Stimulated activated CD8-positive, alpha-beta memory T cell treated with anti-CD3 and anti-CD28 coated beads, Interleukin-7, amount 100 ng/mL, for 48 hours (primary cell): ENCODE measurements around the gene RRP1B.

Experiments used
- DNase-seq, 2 donors: peaks; one replicate each; pipeline ENCODE4 v3.0.0-alpha.2; 2020; ENCODE audit warnings: low read depth in 1 of 2; ENCODE audit errors: extremely low read depth in 1 of 2

The RRP1B gene

DNA sequence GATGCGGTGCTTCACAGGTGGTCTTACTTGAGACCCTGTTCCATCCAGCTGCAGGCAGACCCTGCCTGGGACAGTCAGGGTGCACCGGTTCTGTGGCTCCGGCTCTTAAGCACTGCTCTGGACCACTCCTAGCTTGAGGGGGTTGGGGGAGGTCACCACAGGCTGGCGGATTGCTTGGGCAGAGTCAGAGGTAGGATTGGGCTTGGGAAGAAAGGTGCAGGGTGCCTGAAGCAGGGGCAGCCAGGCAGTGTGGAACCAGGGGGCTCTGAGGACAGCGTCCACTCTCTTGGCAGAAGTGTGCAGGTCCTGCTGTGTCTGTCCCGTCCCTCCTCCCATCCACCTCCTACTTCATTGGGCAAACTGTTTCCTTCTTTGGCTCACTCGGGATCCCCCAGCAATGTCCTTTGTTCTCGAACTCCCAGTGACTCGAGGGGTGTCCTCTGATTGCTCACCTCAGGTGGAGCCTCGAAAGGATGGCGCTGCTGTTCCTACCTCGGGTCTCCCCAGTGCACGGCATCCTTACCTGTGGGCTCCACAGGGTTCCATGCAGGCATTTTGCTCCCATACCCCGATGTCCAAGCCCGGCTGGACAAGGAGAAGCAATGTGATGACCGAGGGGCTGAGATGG is 61.3 kb downstream of the RRP1B start:
- DNase-seq: no peak

DNA sequence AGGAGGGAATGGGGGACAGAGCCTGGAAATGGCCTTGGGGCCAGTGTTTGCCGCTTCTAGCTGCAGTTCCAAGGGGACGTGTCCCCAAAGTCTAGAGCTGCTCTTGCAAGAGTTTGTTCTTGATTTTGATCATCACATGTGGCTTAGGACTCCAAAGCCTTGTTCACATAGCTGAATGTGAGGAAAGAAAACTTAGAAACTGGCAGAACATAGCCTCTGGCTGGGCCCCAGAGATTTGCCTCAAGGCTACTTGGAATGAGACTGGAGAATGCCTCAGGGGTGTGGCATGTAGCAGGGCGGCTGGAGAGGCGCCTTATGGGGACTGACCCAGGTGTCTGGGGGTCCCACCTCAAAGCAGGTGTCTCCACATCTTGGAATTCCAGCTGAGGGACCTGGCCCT is 61.8 kb downstream of the RRP1B start:
- no peak for DNase-seq

DNA sequence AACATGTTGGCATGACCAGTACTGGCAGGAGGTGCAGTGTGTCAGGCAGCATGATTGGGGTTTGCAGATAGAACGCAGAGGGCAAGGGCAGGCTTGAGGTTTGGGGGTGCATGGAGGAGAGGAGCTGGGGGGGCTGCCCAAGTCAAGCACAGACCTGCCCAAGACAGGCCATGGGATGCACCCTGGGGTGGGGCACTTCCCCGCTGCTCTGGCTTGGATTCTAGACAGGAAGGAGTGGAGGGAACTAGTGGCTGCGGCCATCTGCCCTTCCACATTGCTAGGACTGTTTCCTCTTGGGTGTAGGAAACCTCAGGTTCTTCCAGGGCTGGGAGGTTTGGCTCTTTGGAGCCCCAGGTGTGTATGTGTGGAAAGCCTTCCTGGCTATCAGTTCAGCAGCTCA is 62.6 kb downstream of the RRP1B start:
- no peak for DNase-seq

DNA sequence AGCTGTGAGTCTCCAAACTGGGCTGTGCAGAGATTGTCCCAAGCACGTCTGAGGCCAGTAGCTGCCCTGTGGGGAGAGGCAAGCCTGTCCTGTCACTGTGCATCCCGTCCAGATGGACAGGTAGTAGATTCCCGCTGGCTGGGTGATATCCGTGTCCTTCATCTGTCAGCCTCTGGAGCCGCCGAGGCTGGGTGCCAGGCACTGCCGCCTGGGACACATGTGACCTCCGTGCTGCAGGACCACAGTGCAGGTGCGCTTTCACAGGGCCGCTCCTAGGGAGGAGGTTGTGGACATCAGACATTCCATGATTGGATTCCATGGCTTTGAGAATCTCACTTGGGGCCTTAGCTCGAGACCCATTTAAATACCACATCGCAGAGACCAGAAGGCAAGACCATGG is 64.3 kb downstream of the RRP1B start:
- DNase-seq: no peak

DNA sequence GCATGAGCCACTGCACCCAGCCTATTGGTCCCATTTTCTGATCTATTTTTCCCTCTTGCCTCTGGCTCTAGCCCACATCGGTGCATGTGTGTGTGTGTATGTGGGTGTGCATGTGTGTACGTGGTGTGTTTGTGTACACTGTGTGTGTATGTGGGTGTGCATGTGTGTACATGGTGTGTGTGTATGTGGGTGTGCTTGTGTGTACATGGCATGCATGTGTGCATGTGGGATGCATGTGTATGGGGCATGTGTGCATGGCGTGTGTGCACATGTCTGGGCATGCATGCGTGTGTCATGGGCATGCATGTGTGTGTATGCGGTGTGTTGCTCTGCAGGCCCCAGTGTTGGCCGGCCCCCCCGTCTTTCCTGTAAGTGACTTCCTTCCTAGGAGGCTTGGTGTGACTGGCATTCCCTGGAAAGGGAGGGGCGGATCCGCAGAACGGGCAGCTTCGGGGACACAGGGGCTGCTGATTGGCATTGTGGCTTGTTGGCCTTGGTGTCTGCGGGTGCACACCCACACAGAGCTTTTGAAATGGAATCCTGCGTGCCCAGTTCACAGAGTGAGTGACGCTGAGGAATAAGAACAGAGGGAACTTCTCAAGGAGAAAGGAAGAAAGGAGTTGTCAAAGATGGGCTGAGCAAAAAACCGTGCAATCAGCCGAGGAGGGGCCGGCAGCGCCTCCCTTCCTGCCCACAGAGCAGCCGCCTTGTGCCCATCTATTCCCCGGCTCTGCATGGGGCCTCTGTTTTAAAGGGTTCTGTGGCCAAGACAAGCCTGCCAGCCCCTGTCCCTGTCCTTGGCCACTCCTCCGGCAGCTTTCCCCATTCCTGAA is 67.5 kb downstream of the RRP1B start:
- no peak for DNase-seq

- no peak for DNase-seq
Measured at GRCh38 chr21:43727519-43728153, 68.3 kb downstream of the RRP1B start.

- DNase-seq: no peak
Measured at GRCh38 chr21:43728154-43728466, 68.8 kb downstream of the RRP1B start.

DNA sequence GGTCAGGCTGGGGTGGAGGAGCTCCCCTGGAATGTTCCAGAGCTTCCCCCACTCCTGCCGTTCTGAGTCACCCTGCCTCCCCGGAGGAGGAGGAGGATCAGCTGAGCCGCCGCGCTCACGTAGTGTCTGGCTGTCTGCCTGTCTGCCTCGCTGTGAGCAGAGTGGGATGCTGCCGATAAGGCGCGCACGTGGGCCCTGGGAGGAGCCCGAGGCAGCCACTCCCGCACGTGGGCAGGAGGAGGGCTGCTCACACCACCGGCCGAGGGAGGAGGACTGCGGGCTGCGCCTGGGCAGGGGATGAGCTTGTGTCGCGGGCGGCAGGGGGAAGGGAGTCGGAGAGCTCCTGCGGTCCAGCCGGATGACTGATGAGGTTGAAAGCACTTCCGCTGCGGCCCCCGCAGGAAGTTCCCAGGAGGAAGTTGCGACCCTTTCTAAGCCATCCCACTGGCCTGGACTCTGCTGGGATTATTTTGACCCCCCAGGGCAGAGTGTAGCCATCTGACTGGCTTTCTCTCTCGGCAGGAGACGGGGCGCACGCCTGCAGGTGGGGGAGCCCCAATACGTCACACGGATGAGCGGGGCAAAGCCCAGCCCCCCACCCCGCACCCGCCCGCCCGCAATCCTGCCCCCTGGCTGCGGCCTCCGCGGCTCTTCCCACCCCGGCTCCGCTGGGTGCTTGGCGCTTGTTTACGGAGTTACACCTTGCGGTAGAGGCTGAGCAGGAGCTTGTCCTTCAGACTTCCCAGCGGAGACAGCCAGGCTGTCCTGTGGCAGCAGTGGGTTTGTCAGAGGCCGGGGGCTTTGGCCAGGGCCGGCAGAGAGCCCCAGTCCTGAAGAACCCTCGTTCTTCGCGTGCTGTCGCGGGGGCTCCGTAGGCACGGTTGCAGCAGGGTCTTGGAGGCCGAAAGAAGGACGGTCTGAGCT is 69.4 kb downstream of the RRP1B start:
- peak; percentile 78 to 85 for DNase-seq

- DNase-seq: no peak
Measured at GRCh38 chr21:43731476-43731875, 72.1 kb downstream of the RRP1B start.

DNA sequence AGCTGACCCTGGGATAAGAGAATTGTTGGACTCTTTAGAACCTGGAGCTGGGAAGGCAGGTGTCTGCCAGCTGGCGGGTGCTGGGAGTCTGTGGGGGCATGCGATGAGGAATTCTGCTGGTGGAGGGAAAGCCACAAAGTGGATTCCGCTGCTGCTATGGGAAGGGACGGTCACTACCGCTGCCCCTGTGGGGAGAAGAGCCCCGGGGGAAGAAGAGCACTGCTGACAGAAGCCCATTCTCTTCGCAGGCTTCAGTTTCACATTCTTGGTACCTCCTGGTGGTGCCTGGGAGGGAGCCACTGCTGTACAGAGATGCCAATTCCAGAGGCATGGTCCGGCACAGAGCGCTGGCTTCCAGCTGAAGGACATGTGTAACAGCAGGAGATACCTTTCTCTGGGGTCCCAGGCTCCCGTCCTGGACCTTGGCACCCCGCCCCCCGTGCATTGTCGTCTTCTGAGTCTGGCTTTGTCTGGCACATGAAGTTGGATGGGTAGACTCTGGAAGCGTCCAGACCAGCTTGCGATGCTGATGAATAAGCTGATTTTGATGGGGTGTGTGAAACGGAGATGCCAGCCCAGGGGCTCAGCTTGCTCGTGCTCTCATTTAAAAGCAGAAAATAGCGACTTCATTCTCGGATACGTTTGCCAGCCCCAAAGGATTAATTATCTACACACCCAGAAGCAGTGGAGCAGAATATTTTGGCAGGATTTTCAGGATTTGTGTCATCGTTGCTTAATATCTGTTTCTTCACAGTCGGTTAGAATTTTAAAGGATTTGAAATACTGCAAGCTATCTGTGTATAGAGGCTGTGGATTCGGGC is 72.7 kb downstream of the RRP1B start:
- DNase-seq: no peak

DNA sequence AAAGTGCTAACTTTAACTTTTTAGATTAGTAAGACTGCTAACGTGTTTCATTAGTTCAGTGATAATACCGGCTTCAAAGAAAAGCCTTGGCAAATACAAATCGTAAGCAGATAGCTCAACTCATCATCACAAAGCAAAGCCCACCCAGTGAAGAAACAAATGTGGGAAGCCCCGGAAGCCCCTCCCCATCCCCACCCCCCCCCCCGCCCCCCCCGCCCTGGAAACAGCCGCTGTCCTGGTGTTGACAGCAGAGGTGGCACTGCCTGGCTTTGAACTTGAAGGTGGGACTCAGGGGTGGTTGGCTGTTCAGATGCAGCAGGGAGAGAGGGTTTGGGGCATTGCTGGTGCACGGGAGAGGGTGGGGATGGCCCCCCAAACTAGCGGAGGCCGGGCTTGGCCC is 73.7 kb downstream of the RRP1B start:
- DNase-seq: no peak

- peak; percentile 36 to 45 for DNase-seq
Measured at GRCh38 chr21:43733529-43734071, 74.2 kb downstream of the RRP1B start.

GRCh38 chr21:43734131-43734927 is 75.0 kb downstream of the RRP1B start:
- DNase-seq: peak in 1 of 2 donors; percentile 15

DNA sequence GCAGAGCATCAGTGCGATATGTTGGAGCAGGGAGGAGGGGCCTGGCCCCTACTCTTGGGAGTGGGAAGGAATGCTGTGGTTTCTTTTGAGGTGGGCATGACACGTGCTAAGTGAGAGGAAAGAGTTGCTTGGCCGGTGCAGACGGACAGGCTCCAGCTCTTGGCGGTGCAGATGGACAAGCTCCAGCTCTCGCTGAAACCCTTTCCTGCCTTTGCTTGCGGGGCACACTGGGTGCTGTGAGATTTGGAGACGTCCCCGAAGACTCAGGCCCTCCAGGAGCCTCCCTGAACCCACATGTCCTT is 75.5 kb downstream of the RRP1B start:
- no peak for DNase-seq

GRCh38 chr21:43735236-43736091 is 76.1 kb downstream of the RRP1B start:
- no peak for DNase-seq

DNA sequence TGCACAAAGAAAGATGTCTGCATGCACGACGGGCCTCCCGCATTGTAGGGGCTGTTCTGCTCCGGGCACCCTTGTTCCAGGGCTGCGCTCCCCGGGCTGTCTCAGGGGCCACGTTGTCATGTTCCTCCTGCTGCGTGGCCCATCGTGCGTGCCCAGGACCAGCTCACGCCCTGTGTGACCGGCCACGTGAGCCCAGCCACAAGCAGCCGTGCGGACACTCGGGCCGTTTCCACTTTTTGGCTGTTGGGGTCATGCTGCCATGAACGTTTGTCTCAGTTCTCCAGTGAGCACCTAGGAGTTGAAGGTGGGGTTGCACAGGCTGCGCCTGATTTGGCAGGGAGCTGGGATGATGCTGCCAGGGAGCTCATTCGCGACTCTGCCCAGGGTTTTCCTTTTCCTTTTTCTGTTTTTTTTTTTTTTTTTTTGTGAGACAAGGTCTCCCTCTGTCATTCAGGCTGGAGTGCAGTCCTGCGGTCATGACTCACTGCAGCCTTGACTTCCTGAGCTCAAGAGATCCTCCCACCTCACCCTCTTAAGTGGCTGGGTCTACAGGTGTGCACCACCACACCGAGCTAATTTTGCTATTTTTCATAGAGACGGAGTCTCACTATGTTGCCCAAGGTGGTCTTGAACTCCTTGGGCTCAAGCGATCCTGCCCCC is 77.0 kb downstream of the RRP1B start:
- no peak for DNase-seq

GRCh38 chr21:43737158-43737950 is 78.0 kb downstream of the RRP1B start:
- DNase-seq: no peak
